GM23248 (cell line): ENCODE results near the gene PACS1. TPM values are rescaled to one million over a fixed set of nuclear protein-coding genes. Genes with fewer than 3 reads are reported as not detected.

ENCODE experiments used
- DNase-seq: peaks from one replicate; pipeline ENCODE4 v3.0.0-alpha.2; 2015
- H2AFZ ChIP-seq: fragments of 200-600 bp; sonication (generic); 2 replicates; pipeline ENCODE4 v1.6.1; 2016; ENCODE audit warnings: antibody characterized with exemption
- H3F3A ChIP-seq: fragments of 200-600 bp; sonication (generic); 2 replicates; pipeline ENCODE4 v1.6.1; 2016; ENCODE audit warnings: mild to moderate bottlenecking, antibody characterized with exemption, mixed run types; ENCODE audit not compliant: insufficient read depth
- H3K27ac ChIP-seq: fragments of 200-600 bp; sonication (generic); 2 replicates; pipeline ENCODE4 v1.5.1; 2016; ENCODE audit warnings: mild to moderate bottlenecking
- H3K27me3 ChIP-seq: fragments of 200-600 bp; sonication (generic); replicated peaks from 2 replicates; pipeline ENCODE4 v1.6.1; 2016; ENCODE audit warnings: mild to moderate bottlenecking; ENCODE audit not compliant: insufficient read depth
- H3K36me3 ChIP-seq: fragments of 200-600 bp; sonication (generic); 2 replicates; pipeline ENCODE4 v1.6.1; 2016; ENCODE audit warnings: low read depth, mild to moderate bottlenecking
- H3K4me1 ChIP-seq: fragments of 200-600 bp; sonication (generic); 2 replicates; pipeline ENCODE4 v1.6.1; 2016; ENCODE audit warnings: mild to moderate bottlenecking; ENCODE audit not compliant: insufficient read depth
- H3K4me2 ChIP-seq: fragments of 200-600 bp; sonication (generic); one replicate; pipeline ENCODE4 v1.6.1; 2016; ENCODE audit warnings: mild to moderate bottlenecking; ENCODE audit not compliant: unreplicated experiment
- H3K4me3 ChIP-seq: fragments of 200-600 bp; sonication (generic); 2 replicates; pipeline ENCODE4 v1.5.1; 2016; ENCODE audit warnings: mild to moderate bottlenecking
- H3K79me2 ChIP-seq: fragments of 200-600 bp; sonication (generic); 2 replicates; pipeline ENCODE4 v1.6.1; 2016; ENCODE audit warnings: mild to moderate bottlenecking; ENCODE audit not compliant: insufficient read depth
- H3K9ac ChIP-seq: fragments of 200-600 bp; sonication (generic); 2 replicates; pipeline ENCODE4 v1.6.1; 2016; ENCODE audit warnings: mild to moderate bottlenecking
- H3K9me2 ChIP-seq: fragments of 200-600 bp; sonication (generic); 2 replicates; pipeline ENCODE4 v1.6.1; 2016; ENCODE audit warnings: mixed run types, mild to moderate bottlenecking, moderate library complexity; ENCODE audit not compliant: insufficient read depth
- H3K9me3 ChIP-seq: fragments of 200-600 bp; sonication (generic); one replicate; pipeline ENCODE4 v1.6.1; 2017; ENCODE audit warnings: low read depth
- H4K20me1 ChIP-seq: fragments of 200-600 bp; sonication (generic); 2 replicates; pipeline ENCODE4 v1.6.0; 2016; ENCODE audit not compliant: insufficient read depth
- EZH2 ChIP-seq: fragments of 200-600 bp; sonication (generic); IDR thresholded peaks from 2 replicates; pipeline ENCODE4 v1.6.1; 2018; ENCODE audit warnings: antibody characterized with exemption, mild to moderate bottlenecking; ENCODE audit not compliant: insufficient read depth, poor library complexity, severe bottlenecking
- EZH2phosphoT487 ChIP-seq: fragments of 200-600 bp; sonication (generic); IDR thresholded peaks from 2 replicates; pipeline ENCODE4 v1.6.1; 2018; ENCODE audit warnings: antibody characterized with exemption, moderate library complexity, mild to moderate bottlenecking, low read depth; ENCODE audit not compliant: insufficient read depth
- WGBS, 2 experiments: methylation state at CpG; one replicate each; pipeline ENCODE4 v1.1.6; 2015 to 2017; ENCODE audit warnings: low lambda C conversion rate in 2 of 2, low coverage in 1 of 2; ENCODE audit errors: missing lambda C conversion rate in 2 of 2; 5-methylcytosine and 5-hydroxymethylcytosine counted together
- in situ Hi-C: fragments of 300-500 bp; cut with MboI; formaldehyde crosslinking; loops from 2 replicates; pipeline ENCODE4 v1.15.0; 2020
- polyA plus RNA-seq: library from polyadenylated mRNA; unstranded; fragments of >200 nt; fragmentation: Nextera tagmentation; extraction: Ambion mirVana; gene quantifications from 2 replicates; pipeline ENCODE4 v1.2.1, GENCODE V29; 2016
- total RNA-seq: library from RNA; depleted of rRNA; stranded (reverse); fragments of >200 nt; shearing (Covaris generic); gene quantifications from 2 replicates; pipeline ENCODE4 v1.2.3, GENCODE V29; 2014

The PACS1 gene
- total and polyA plus RNA-seq, 2 experiments from 2014 or later: 33.2 to 48.9 TPM

DNA sequence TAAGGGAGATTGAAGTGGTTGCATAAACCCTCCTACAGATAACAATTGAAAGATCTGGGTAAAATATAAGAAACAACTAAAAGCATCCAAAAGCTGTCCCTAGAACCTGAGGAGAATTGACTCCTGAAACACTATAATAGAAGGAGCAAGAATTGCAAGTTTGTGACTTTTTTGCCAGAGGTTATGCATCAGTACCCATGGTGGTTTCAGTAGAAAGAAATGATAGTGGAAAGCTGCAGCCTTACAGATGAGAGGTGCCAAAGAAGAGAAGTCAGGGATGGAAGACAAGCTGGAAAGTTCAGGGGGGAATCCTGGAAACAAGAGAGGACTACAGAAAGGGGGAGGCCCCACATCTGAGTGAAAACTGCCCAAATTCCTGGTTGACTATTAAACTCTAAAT, 80.7 kb downstream of the PACS1 start:
- Histone ChIP-seq H3K9me2 (no peaks in the 10 kb centered on the region), H3K9me3 (no peaks in the 10 kb centered on the region), H3K4me3 (no peak overlapping the region), H3K27ac (no peak overlapping the region), H3K27me3 (no peaks in the 10 kb centered on the region), H4K20me1 (no peaks in the 10 kb centered on the region), H3K79me2 (peaks cover 98% of the 10 kb centered on the region), H2AFZ (no peak overlapping the region), H3K4me2 (no peak overlapping the region), H3F3A (peaks cover 8% of the 10 kb centered on the region; the same call in 1 of the 2 replicates), H3K4me1 (no peaks in the 10 kb centered on the region), H3K9ac (no peak overlapping the region), H3K36me3 (no peaks in the 10 kb centered on the region)
- in situ Hi-C loops: no loop called here
- no peak for TF ChIP-seq EZH2
- TF ChIP-seq EZH2phosphoT487: no peak
- no peak for DNase-seq

DNA sequence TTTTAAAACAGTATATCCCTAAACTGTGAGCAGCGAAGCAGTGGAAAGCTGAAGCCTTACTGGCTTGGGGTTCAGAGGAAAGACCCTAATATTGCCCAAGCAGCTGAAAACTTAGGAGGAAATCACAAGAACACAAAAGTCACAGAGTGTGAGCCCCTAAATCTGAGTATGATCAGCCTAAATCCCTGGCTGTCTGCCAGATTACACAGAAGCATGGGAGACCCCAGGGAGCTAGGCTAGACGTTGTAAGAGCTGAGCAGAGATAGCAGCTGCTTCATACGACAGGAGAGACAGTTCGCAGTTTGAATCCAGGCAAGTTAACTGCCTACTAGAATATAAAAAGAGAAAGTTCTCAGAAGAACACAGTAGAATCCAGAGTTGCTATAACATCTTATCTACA, 81.2 kb downstream of the PACS1 start:
- no peak for TF ChIP-seq EZH2
- TF ChIP-seq EZH2phosphoT487: no peak
- 87 to 91% methylated on average over 4 of the region's 4 CpGs for WGBS, 2 experiments
- peaks cover 94% of the 10 kb centered on the region for H3K79me2 ChIP-seq

GRCh38 chr11:66154109-66154508, 84.0 kb downstream of the PACS1 start:
- Histone ChIP-seq H4K20me1 (no peaks in the 10 kb centered on the region), H3K9me3 (no peaks in the 10 kb centered on the region), H3K36me3 (no peaks in the 10 kb centered on the region), H3K27ac (no peak overlapping the region), H3K9ac (no peak overlapping the region), H3K4me3 (no peak overlapping the region), H3K27me3 (no peaks in the 10 kb centered on the region), H3K9me2 (no peaks in the 10 kb centered on the region), H3K4me2 (no peak overlapping the region), H3K79me2 (peaks cover 91% of the 10 kb centered on the region), H2AFZ (no peak overlapping the region), H3F3A (peaks cover 8% of the 10 kb centered on the region; the same call in 1 of the 2 replicates), H3K4me1 (peaks cover 6% of the 10 kb centered on the region)
- TF ChIP-seq EZH2 (no peak), EZH2phosphoT487 (no peak)
- 100% methylated on average over 2 of the region's 2 CpGs for WGBS, 2 experiments
- in situ Hi-C loops: no loop called here
- no peak for DNase-seq

More for the DNA sequence above, 81.2 kb downstream of the PACS1 start:
- Histone ChIP-seq H3K4me2 (no peak overlapping the region), H3K4me3 (no peak overlapping the region), H3K27me3 (no peaks in the 10 kb centered on the region), H3K27ac (no peak overlapping the region), H4K20me1 (no peaks in the 10 kb centered on the region), H3F3A (peaks cover 8% of the 10 kb centered on the region; the same call in 1 of the 2 replicates), H3K4me1 (no peaks in the 10 kb centered on the region), H3K9me2 (no peaks in the 10 kb centered on the region), H3K36me3 (no peaks in the 10 kb centered on the region), H3K9ac (no peak overlapping the region), H3K9me3 (no peaks in the 10 kb centered on the region), H2AFZ (no peak overlapping the region)
- DNase-seq: no peak
- in situ Hi-C loops: no loop called here

- Histone ChIP-seq H3K9me3 (no peaks in the 10 kb centered on the region), H3K79me2 (peaks cover 92% of the 10 kb centered on the region), H3K9me2 (no peaks in the 10 kb centered on the region), H4K20me1 (no peaks in the 10 kb centered on the region), H3K4me1 (peaks cover 6% of the 10 kb centered on the region), H3K4me2 (no peak overlapping the region), H3K9ac (no peak overlapping the region), H2AFZ (no peak overlapping the region), H3K4me3 (no peak overlapping the region), H3F3A (peaks cover 8% of the 10 kb centered on the region; the same call in 1 of the 2 replicates), H3K27ac (no peak overlapping the region), H3K27me3 (no peaks in the 10 kb centered on the region), H3K36me3 (no peaks in the 10 kb centered on the region)
- TF ChIP-seq EZH2phosphoT487 (no peak), EZH2 (no peak)
- 87 to 93% methylated on average over 7 of the region's 7 CpGs for WGBS, 2 experiments
- DNase-seq: no peak
- in situ Hi-C loops: no loop called here
Measured at GRCh38 chr11:66155387-66156073, 85.5 kb downstream of the PACS1 start.
